Measurements from ENCODE around the gene NADK2.

- TF ChIP-seq RAD21 (IDR thresholded peaks at IDR 0.05; ENCODE audit: low read length) (no peak), CTCF (IDR thresholded peaks at IDR 0.05) (no peak), MAX (IDR thresholded peaks at IDR 0.05; ENCODE audit: low read depth) (no peak), NFIC (IDR thresholded peaks at IDR 0.05; ENCODE audit: borderline replicate concordance) (no peak), CHD2 (IDR thresholded peaks at IDR 0.05; ENCODE audit: low read length, partially characterized antibody) (no peak), USF2 (IDR thresholded peaks at IDR 0.05; ENCODE audit: borderline replicate concordance, low read depth, low read length) (no peak), MXI1 (IDR thresholded peaks at IDR 0.05; ENCODE audit: low read depth, low read length) (no peak), PBX3 (IDR thresholded peaks at IDR 0.05) (no peak)
Measured at GRCh38 chr5:36193746-36194145, 48.0 kb downstream of the NADK2 start.
